Measurements from ENCODE around the gene OR52W1. TPM values are rescaled to one million over a fixed set of nuclear protein-coding genes. Genes with fewer than 3 reads are reported as not detected.
A peak's percentile ranks its signal among the peaks of the same experiment; 100 is the strongest.

OR52W1 gene
- total and polyA plus RNA-seq, 10 of the 15 experiments (the other 5 are each of a cell fraction or from before 2014, with no cell fraction given), result not detected

- Histone ChIP-seq H3K27ac (ENCODE audit: control insufficient read depth, insufficient read depth) (no peak overlapping the region), H3K4me1 (ENCODE audit: control insufficient read depth, insufficient read depth, low read length) (no peaks in the 10 kb centered on the region), H3K79me2 (ENCODE audit: control insufficient read depth, insufficient read depth, low read length) (no peaks in the 10 kb centered on the region), H3K9me3 (replicated peaks; ENCODE audit: control insufficient read depth, insufficient read depth, low read length) (no peaks in the 10 kb centered on the region), H3K4me3 (no peak overlapping the region), H2AFZ (ENCODE audit: control insufficient read depth, low read depth, low read length) (no peak overlapping the region), H3K4me2 (ENCODE audit: control insufficient read depth, insufficient read depth) (no peak overlapping the region), H3K36me3 (ENCODE audit: control insufficient read depth in 2 of 2, insufficient read depth in 2 of 2, low read length in 1 of 2) (no peaks in the 10 kb centered on the region), H4K20me1 (ENCODE audit: control insufficient read depth, insufficient read depth) (no peaks in the 10 kb centered on the region), H3K27me3 (replicated peaks in 1 of 2; ENCODE audit: control insufficient read depth in 2 of 2, insufficient read depth in 2 of 2, low read length in 1 of 2) (no peaks in the 10 kb centered on the region), H3K9ac (ENCODE audit: control insufficient read depth, insufficient read depth, low read length) (no peak overlapping the region)
- FAIRE-seq (no peak), ATAC-seq (no peak), DNase-seq (ENCODE audit: low read depth, low spot score) (no peak)
- TF ChIP-seq WRNIP1 (IDR thresholded peaks at IDR 0.05; ENCODE audit: borderline replicate concordance, low read depth, low read length) (no peak), RELA (IDR thresholded peaks at IDR 0.05; ENCODE audit: borderline replicate concordance, partially characterized antibody) (no peak), CBX5 (IDR thresholded peaks at IDR 0.05; ENCODE audit: low read depth) (no peak), STAT3 (IDR thresholded peaks at IDR 0.05; ENCODE audit: low read depth, low read length) (no peak)
- ChIA-PET RAD21 (ENCODE audit: unreplicated experiment) (no interaction called here), SMC1A (ENCODE audit: uncharacterized antibody, unreplicated experiment) (interaction anchor here (0.6 kb wide), 1 partner anchor 56 kb away, joined by 3 read pairs; no protein-coding TSS in a partner anchor), CTCF (interaction anchor here (0.6 kb wide), 1 partner anchor 484 kb away, joined by 3 read pairs; no protein-coding TSS in a partner anchor), POLR2A (no interaction called here)
- intact Hi-C loops (cut with micrococcal nuclease; ENCODE audit: unreplicated experiment) (no loop called here), in situ Hi-C loops (cut with MboI) (no loop called here)
- BruUV-seq (replicated peaks), result no TSS peak
Observed at GRCh38 chr11:6191742-6192141, 7.3 kb upstream of the OR52W1 start.

GRCh38 chr11:6194065-6194581 lies 4.9 kb upstream of the OR52W1 start:
- no peaks in the 10 kb centered on the region for H3K4me1 ChIP-seq (ENCODE audit: control insufficient read depth, insufficient read depth, low read length)
- H3K9ac ChIP-seq (ENCODE audit: control insufficient read depth, insufficient read depth, low read length), result no peak overlapping the region
- intact Hi-C loops (cut with micrococcal nuclease; ENCODE audit: unreplicated experiment) (no loop called here), in situ Hi-C loops (cut with MboI) (no loop called here)
- no peak for FAIRE-seq
- no peaks in the 10 kb centered on the region for H3K36me3 ChIP-seq (ENCODE audit: control insufficient read depth in 2 of 2, insufficient read depth in 2 of 2, low read length in 1 of 2)
- no peaks in the 10 kb centered on the region for H3K27me3 ChIP-seq (replicated peaks in 1 of 2; ENCODE audit: control insufficient read depth in 2 of 2, insufficient read depth in 2 of 2, low read length in 1 of 2)
- BruUV-seq (replicated peaks), result no TSS peak
- H4K20me1 ChIP-seq (ENCODE audit: control insufficient read depth, insufficient read depth), result no peaks in the 10 kb centered on the region
- ChIA-PET RAD21 (ENCODE audit: unreplicated experiment) (no interaction called here), SMC1A (ENCODE audit: uncharacterized antibody, unreplicated experiment) (no interaction called here), CTCF (no interaction called here), POLR2A (no interaction called here)
- no peak overlapping the region for H3K27ac ChIP-seq (ENCODE audit: control insufficient read depth, insufficient read depth)
- H2AFZ ChIP-seq (ENCODE audit: control insufficient read depth, low read depth, low read length), result no peak overlapping the region
- WGBS (ENCODE audit: insufficient coverage, insufficient replicate concordance, low lambda C conversion rate, missing lambda C conversion rate), result 36% methylated on average over 1 of the region's 1 CpG
- H3K9me3 ChIP-seq (replicated peaks; ENCODE audit: control insufficient read depth, insufficient read depth, low read length), result no peaks in the 10 kb centered on the region
- H3K4me2 ChIP-seq (ENCODE audit: control insufficient read depth, insufficient read depth), result no peak overlapping the region
- H3K79me2 ChIP-seq (ENCODE audit: control insufficient read depth, insufficient read depth, low read length), result no peaks in the 10 kb centered on the region
- no peak overlapping the region for H3K4me3 ChIP-seq
- DNase-seq (ENCODE audit: low read depth, low spot score), result no peak
- peak; percentile 64 for ATAC-seq
- TF ChIP-seq MTA2 (IDR thresholded peaks at IDR 0.05; ENCODE audit: low read depth) (no peak), ATF7 (IDR thresholded peaks at IDR 0.05; ENCODE audit: low read depth) (peak; percentile 56; the same call in 1 of the 2 replicates), SUPT20H (IDR thresholded peaks at IDR 0.05; ENCODE audit: borderline replicate concordance, control insufficient read depth, low read depth, low read length) (no peak), CTCF (IDR thresholded peaks at IDR 0.05 in 2 of 3, conservative IDR thresholded peaks at IDR 0.05 in 1 of 3; ENCODE audit: control insufficient read depth in 2 of 3, extremely low read depth in 1 of 3, insufficient read depth in 1 of 3, low read depth in 3 of 3, low read length in 3 of 3) (no peak), MEF2B (IDR thresholded peaks at IDR 0.05; ENCODE audit: partially characterized antibody, poor library complexity, severe bottlenecking) (peak; percentile 37), EGR1 (IDR thresholded peaks at IDR 0.05; ENCODE audit: borderline replicate concordance in 1 of 2, low read depth in 2 of 2, low read length in 2 of 2) (no peak), BCLAF1 (IDR thresholded peaks at IDR 0.05) (no peak)

Data from GM12878 (cell line).